Natural killer cell treated with Interleukin-12 subunit alpha and Interleukin-12 subunit beta and Interleukin-15 and Interleukin-18, amount 100 ng/mL, for 72 hours (primary cell): Measurements from ENCODE around the gene TRAPPC1. TPM values are rescaled to one million over a fixed set of nuclear protein-coding genes. Genes with fewer than 3 reads are reported as not detected.

Experiments used
- ATAC-seq, 2 donors: fragments of 150-1000 bp; cut with Tn5 transposase in 1 of 2; sonication (Bioruptor Pico), chemical (Tn5 transposase) in 1 of 2; 2 replicates each; pipeline ENCODE4 v1.10.0; 2021
- DNase-seq: peaks from one replicate; pipeline ENCODE4 v3.0.0; 2022; ENCODE audit warnings: low spot score
- H3K27ac Mint-ChIP-seq, 2 donors: 1 replicate in 1 of 2; 2 replicates in 1 of 2; pipeline ENCODE4 v1.8.0; 2022; ENCODE audit warnings: mixed read lengths in 2 of 2, mild to moderate bottlenecking in 1 of 2, moderate library complexity in 1 of 2
- H3K27me3 Mint-ChIP-seq, 2 donors: 1 replicate in 1 of 2; 2 replicates in 1 of 2; pipeline ENCODE4 v1.8.0; 2022; ENCODE audit warnings: mixed read lengths in 2 of 2
- H3K36me3 Mint-ChIP-seq: one replicate; pipeline ENCODE4 v1.8.0; 2022; ENCODE audit warnings: mixed read lengths
- H3K4me1 Mint-ChIP-seq, 2 donors: 1 replicate in 1 of 2; 2 replicates in 1 of 2; pipeline ENCODE4 v1.8.0; 2022; ENCODE audit warnings: low read depth in 2 of 2, mixed read lengths in 2 of 2, mild to moderate bottlenecking in 1 of 2
- H3K4me3 Mint-ChIP-seq: one replicate; pipeline ENCODE4 v1.8.0; 2022; ENCODE audit warnings: mixed read lengths
- H3K9me3 Mint-ChIP-seq: 2 replicates; pipeline ENCODE4 v1.8.0; 2022; ENCODE audit warnings: mixed read lengths
- total RNA-seq, 2 donors: library from RNA; stranded (reverse); gene quantifications; one replicate each; pipeline ENCODE4 v1.2.3, GENCODE V29; 2022

Gene TRAPPC1, protein sequence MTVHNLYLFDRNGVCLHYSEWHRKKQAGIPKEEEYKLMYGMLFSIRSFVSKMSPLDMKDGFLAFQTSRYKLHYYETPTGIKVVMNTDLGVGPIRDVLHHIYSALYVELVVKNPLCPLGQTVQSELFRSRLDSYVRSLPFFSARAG
- total RNA-seq = 100 to 1,000 TPM; 162 to 217 TPM

- Mint-ChIP-seq H3K4me1 (peaks cover 42 to 48% of the 10 kb centered on the region in 2 donors), H3K4me3 (peak within 1 kb of the TSS; percentile 96), H3K27ac (peak within 1 kb of the TSS; percentile 83 to 86), H3K9me3 (no peaks in the 10 kb centered on the region), H3K27me3 (no peaks in the 10 kb centered on the region), H3K36me3 (peaks cover 6% of the 10 kb centered on the region)
- ATAC-seq (peak; percentile 99), DNase-seq (peak; percentile 100)
Measured at GRCh38 chr17:7931709-7932482, at the start of gene TRAPPC1, which contains the start of gene CNTROB. TRAPPC1 (minus strand) TSS chr17:7931946; CDS start chr17:7931829, 117 bp downstream. CNTROB (plus strand) TSS chr17:7932206; CDS start chr17:7933080, 874 bp downstream.

DNA sequence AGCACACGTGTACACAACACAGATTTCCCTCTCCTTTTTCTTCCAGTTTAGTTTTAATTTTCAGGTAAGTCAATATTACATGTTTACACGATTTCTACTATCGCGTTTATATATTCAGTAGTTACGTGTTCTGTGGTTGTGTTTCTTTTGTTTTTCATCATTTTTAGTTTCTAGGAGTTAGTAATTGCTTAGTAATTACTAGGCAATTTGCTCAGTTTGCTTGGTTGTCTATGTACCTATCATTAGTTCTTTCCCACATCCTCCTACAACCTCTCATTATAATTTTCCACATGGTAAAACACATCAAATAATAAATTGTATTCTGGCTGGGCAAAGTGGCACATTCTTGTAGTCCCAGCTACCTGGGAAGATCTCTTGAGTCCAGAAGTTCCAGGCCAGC lies 46.1 kb upstream of the TRAPPC1 start:
- H3K27me3 Mint-ChIP-seq = peaks cover 5 to 23% of the 10 kb centered on the region in 2 donors
- peaks cover 12% of the 10 kb centered on the region for H3K36me3 Mint-ChIP-seq
- H3K27ac Mint-ChIP-seq = no peak overlapping the region
- ATAC-seq (no peak), DNase-seq (no peak)
- no peaks in the 10 kb centered on the region for H3K4me1 Mint-ChIP-seq
- peaks cover 4% of the 10 kb centered on the region for H3K9me3 Mint-ChIP-seq
- no peak overlapping the region for H3K4me3 Mint-ChIP-seq

DNA sequence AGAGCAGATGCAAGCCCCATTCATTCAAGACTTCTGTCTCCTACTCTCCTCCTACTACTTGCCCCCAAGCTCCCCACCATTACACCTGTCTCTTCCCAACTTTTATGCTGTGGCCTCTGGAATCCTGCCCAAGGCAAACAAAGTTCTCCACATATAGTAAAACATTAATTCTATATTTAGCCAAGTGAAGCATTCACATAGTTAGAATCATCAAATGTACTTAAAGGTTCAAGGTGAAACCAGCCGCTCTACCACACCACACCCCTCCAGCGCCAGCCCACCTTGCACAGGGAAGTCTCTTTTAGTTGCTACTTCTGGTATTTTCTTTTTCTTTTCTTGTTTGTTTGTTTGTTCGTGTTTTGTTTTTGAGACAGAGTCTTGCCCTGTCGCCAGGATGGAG lies 45.3 kb upstream of the TRAPPC1 start:
- H3K36me3 Mint-ChIP-seq = peaks cover 12% of the 10 kb centered on the region
- H3K4me1 Mint-ChIP-seq = no peaks in the 10 kb centered on the region
- peaks cover 5 to 23% of the 10 kb centered on the region in 2 donors for H3K27me3 Mint-ChIP-seq
- no peak for DNase-seq
- no peak overlapping the region for H3K4me3 Mint-ChIP-seq
- H3K27ac Mint-ChIP-seq = no peak overlapping the region
- H3K9me3 Mint-ChIP-seq = peaks cover 4% of the 10 kb centered on the region
- ATAC-seq = no peak

GRCh38 chr17:7974638-7975131 lies 42.9 kb upstream of the TRAPPC1 start:
- Mint-ChIP-seq H3K4me3 (no peak overlapping the region), H3K27ac (no peak overlapping the region), H3K27me3 (peaks cover 7 to 31% of the 10 kb centered on the region in 2 donors), H3K36me3 (peaks cover 12% of the 10 kb centered on the region), H3K4me1 (no peaks in the 10 kb centered on the region), H3K9me3 (peaks cover 4% of the 10 kb centered on the region)
- no peak for DNase-seq
- no peak for ATAC-seq

DNA sequence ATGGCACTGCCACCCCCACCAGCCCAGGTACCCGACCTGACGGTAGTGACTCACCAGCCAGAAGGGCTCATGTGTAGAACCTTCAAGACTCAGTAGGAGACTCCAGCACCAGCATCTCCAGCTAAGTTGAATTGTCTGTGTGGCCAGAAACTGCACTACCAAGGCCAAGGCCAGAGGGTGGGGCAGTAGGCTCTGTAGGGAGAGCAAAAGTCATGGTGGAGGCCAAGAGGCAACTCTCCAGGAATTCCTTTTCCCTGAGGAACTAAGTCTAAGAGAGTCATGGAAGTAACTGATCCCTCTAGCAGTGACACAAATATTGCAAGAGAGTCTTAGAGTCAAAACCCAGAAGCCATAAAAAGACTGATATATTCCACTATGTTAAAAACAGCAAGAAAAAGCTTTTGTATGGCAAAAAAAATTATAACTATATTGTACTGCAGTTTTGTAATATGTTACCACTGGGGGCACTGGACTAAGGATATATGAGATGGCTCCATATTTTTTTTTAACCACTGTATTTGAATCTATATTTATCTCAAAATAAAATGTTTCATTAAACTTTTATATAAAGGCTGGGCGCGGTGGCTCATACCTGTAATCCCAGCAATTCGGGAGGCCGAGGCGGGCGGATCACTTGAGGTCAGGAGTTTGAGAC lies 40.5 kb upstream of the TRAPPC1 start:
- no peak for ATAC-seq
- H3K27ac Mint-ChIP-seq = no peak overlapping the region

DNA sequence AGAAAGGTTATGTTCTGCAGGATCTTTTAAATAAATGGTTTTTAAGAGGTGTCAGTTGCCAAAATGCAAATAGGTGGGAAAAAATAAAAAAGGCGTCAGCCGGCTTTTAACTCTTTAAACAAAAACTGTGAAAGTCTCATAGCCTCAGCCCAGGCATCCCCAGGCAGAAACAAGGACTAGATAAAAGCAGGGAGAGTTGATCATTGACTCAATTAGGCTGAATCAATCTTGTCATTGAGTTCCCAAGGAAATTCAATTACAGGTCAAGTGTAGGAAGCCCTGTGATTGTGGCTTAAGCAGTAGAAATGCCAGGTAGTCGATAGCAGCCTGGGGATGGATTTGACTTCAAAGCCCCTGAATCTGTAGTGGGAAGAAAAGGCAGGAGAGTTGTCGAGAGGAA lies 39.9 kb upstream of the TRAPPC1 start:
- Mint-ChIP-seq H3K27ac (no peak overlapping the region), H3K27me3 (peaks cover 5 to 17% of the 10 kb centered on the region in 2 donors), H3K4me3 (no peak overlapping the region), H3K4me1 (no peaks in the 10 kb centered on the region), H3K9me3 (peaks cover 4% of the 10 kb centered on the region), H3K36me3 (peaks cover 12% of the 10 kb centered on the region)
- no peak for ATAC-seq
- no peak for DNase-seq

More for the DNA sequence above, 40.5 kb upstream of the TRAPPC1 start:
- Mint-ChIP-seq H3K36me3 (peaks cover 12% of the 10 kb centered on the region), H3K4me1 (no peaks in the 10 kb centered on the region), H3K9me3 (peaks cover 4% of the 10 kb centered on the region), H3K27me3 (peaks cover 5 to 23% of the 10 kb centered on the region in 2 donors), H3K4me3 (no peak overlapping the region)
- no peak for DNase-seq

DNA sequence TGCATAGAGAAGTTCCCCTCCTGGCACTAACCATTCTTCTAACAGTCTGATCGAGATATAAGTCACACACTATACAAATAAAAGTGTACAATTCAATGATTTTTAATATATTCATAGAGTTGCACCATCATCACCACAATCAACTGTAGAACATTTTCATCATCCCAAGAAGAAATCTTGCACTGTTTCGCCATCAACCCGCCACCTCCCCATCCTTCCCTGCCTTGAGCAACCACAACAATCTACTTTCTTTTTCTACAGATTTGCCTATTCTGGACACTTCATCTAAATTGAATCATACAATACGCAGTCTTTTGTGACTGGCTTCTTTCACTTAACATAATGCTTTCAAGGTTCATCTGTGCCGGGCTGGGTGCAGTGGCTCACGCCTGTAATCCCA lies 37.7 kb upstream of the TRAPPC1 start:
- Mint-ChIP-seq H3K36me3 (peaks cover 3% of the 10 kb centered on the region), H3K27me3 (peaks cover 2 to 12% of the 10 kb centered on the region in 2 donors), H3K4me1 (no peaks in the 10 kb centered on the region), H3K27ac (no peak overlapping the region), H3K4me3 (no peak overlapping the region), H3K9me3 (peaks cover 2% of the 10 kb centered on the region)
- peak; percentile 56 to 60 for ATAC-seq
- DNase-seq = no peak

DNA sequence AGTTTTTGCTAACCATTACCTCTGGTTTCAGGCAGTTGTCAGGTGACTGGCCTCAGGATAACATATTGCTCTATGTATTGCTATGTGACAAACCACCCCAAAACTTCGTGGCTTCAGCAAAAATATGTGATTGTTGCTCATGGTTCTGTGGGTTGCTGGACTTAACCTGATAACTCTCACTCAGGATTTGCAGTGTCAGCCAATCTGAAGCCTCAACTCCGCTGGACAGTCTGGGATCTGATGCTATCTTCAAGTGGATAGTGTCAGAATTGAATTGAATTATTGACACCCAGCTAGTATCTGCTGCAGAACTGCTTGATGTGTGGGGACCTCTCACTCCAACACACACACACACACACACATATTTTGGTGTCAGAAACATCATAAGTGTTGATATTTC lies 36.0 kb upstream of the TRAPPC1 start:
- Mint-ChIP-seq H3K27me3 (peaks cover 2 to 7% of the 10 kb centered on the region in 2 donors), H3K36me3 (no peaks in the 10 kb centered on the region), H3K27ac (no peak overlapping the region), H3K4me3 (no peak overlapping the region), H3K9me3 (no peaks in the 10 kb centered on the region), H3K4me1 (no peaks in the 10 kb centered on the region)
- no peak for ATAC-seq
- no peak for DNase-seq

- Mint-ChIP-seq H3K27ac (no peak overlapping the region), H3K27me3 (peaks cover 2 to 8% of the 10 kb centered on the region in 2 donors), H3K36me3 (no peaks in the 10 kb centered on the region), H3K4me1 (peaks cover 0 to 4% of the 10 kb centered on the region in 2 donors), H3K4me3 (no peak overlapping the region), H3K9me3 (no peaks in the 10 kb centered on the region)
- no peak for ATAC-seq
- DNase-seq = no peak
Measured at GRCh38 chr17:7961421-7961820, 29.7 kb upstream of the TRAPPC1 start.

GRCh38 chr17:7959503-7960253 lies 27.9 kb upstream of the TRAPPC1 start:
- Mint-ChIP-seq H3K4me1 (peaks cover 0 to 4% of the 10 kb centered on the region in 2 donors), H3K36me3 (no peaks in the 10 kb centered on the region), H3K27me3 (peaks cover 2 to 8% of the 10 kb centered on the region in 2 donors), H3K4me3 (no peak overlapping the region), H3K27ac (peak overlapping the region in 1 of 2 donors; percentile 17), H3K9me3 (no peaks in the 10 kb centered on the region)
- DNase-seq = no peak
- no peak for ATAC-seq

GRCh38 chr17:7956228-7956965 lies 24.7 kb upstream of the TRAPPC1 start:
- DNase-seq = no peak
- H3K4me1 Mint-ChIP-seq = peaks cover 2 to 8% of the 10 kb centered on the region in 2 donors
- no peak overlapping the region for H3K4me3 Mint-ChIP-seq
- no peak for ATAC-seq
- peaks cover under 1 to 2% of the 10 kb centered on the region in 2 donors for H3K27me3 Mint-ChIP-seq
- no peak overlapping the region for H3K27ac Mint-ChIP-seq
- H3K36me3 Mint-ChIP-seq = no peaks in the 10 kb centered on the region
- no peaks in the 10 kb centered on the region for H3K9me3 Mint-ChIP-seq

DNA sequence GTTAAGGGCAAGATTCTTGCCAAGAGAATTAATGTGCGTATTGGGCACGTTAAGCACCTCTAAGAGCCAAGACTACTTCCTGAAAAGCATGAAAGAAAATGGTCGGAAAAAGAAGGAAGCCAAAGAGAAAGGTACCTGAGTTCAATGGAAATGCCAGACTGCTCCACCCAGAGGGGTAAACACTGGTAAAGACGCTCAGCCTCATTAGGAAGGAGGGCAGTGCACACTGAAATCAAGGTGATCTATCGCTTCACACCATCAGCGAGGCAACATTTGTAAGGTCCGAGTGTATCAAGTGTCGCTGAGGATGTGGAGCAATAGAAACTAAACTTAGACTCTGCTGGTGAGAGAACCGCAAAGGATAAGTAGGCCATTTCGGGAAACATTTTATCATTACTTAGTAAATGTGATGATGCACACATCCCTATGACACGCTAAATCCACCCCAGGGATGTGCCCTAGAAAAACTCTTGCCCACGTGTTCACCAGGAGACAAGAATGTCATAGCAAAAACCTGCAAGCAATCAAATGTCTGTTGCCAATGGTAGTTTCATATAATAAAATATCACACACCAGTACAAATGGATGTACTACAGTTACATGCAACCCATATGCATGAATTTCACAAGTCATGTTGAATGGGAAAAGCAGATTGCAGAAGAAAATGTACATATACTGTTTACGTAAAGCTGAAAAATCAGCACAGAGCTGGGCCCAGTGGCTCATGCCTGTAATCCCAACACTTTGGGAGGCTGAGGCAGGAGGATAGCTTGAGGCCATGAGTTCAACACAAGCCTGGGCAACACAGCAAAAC lies 23.9 kb upstream of the TRAPPC1 start:
- H3K27me3 Mint-ChIP-seq = peaks cover 0 to 2% of the 10 kb centered on the region in 2 donors
- no peak overlapping the region for H3K4me3 Mint-ChIP-seq
- H3K36me3 Mint-ChIP-seq = no peaks in the 10 kb centered on the region
- DNase-seq = no peak
- no peak for ATAC-seq
- peaks cover 4 to 11% of the 10 kb centered on the region in 2 donors for H3K4me1 Mint-ChIP-seq
- H3K27ac Mint-ChIP-seq = no peak overlapping the region
- H3K9me3 Mint-ChIP-seq = no peaks in the 10 kb centered on the region
